GM13977 (cell line): ENCODE results near the gene CCDC177.

Source experiments
- DNase-seq: peaks from one replicate; pipeline ENCODE4 v3.0.0; 2012; ENCODE audit warnings: low spot score
- in situ Hi-C: fragments of 300-500 bp; cut with MboI; formaldehyde crosslinking; loops from one replicate; pipeline ENCODE4 v1.12.0; 2022; ENCODE audit warnings: low sequenced_read_pairs, low pct_unique_long_range_greater_than_20kb, mixed read lengths, inconsistent platforms; ENCODE audit not compliant: unreplicated experiment
- TF ChIP-seq, protein P1 (sequence below): IDR thresholded peaks from 2 replicates; pipeline ENCODE4 v1.5.1; 2012; ENCODE audit warnings: mild to moderate bottlenecking, control low read depth; ENCODE audit not compliant: insufficient read depth; ENCODE audit errors: extremely low read depth, missing control alignments

The CCDC177 gene

DNA sequence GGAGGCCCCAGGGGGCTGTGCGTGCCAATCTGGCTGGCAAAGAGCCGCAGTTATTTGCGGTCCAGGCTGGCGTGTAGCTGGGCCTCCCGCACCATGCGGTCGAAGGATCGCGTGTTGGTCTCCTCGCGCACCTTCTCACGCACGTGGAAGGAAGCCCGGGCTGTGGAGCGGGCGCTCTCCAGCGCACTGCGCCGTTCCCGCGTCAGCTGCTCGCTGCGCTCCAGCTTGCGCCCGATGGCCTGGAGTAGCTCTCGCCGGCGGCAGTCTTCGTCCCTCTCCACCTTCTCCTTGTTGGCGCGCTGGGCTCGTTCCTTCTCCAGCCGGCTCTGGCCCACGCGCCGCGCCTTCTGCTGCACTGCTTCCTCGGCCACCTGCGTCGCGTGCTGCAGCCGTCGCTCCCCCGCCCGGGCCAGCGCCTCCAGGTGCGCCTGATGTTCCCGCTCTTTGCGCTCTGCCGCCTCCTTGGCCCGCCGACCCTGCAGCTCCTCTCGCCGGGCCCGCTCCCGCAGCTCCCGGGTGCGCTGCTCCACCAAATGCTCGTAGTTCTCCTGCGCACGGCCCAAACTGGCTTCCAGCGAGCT is 3.1 kb downstream of the CCDC177 start:
- DNase-seq: no peak
- in situ Hi-C loops: no loop called here
- TF ChIP-seq, protein P1, sequence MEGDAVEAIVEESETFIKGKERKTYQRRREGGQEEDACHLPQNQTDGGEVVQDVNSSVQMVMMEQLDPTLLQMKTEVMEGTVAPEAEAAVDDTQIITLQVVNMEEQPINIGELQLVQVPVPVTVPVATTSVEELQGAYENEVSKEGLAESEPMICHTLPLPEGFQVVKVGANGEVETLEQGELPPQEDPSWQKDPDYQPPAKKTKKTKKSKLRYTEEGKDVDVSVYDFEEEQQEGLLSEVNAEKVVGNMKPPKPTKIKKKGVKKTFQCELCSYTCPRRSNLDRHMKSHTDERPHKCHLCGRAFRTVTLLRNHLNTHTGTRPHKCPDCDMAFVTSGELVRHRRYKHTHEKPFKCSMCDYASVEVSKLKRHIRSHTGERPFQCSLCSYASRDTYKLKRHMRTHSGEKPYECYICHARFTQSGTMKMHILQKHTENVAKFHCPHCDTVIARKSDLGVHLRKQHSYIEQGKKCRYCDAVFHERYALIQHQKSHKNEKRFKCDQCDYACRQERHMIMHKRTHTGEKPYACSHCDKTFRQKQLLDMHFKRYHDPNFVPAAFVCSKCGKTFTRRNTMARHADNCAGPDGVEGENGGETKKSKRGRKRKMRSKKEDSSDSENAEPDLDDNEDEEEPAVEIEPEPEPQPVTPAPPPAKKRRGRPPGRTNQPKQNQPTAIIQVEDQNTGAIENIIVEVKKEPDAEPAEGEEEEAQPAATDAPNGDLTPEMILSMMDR: no peak

DNA sequence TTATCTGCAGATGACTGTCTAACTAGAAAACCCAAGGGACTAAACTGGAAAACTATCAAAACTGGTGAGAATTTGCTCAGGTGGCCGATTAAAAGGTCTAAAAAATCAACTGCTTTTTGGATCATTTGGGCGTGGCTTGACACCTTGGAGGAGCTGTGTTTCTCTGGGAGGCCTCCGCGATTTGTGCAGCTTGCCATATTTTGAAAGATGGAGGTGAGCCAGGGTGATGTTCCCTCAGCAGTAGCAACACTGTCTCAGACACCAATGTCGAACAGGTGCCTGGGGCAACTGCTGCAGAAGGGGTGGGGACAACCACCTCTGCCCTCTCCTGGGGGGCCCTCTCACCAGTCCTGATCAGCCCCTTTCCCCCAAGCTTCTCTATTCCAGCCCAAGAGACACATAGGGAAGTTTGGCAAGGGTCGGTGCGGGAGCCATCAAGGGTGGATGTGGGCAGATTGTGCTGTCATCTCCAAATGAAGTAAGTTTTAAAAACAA is 3.8 kb downstream of the CCDC177 start:
- in situ Hi-C loops: no loop called here
- no peak for DNase-seq
- TF ChIP-seq, protein P1: no peak

GRCh38 chr14:69569859-69570258 is 4.8 kb downstream of the CCDC177 start:
- DNase-seq: no peak
- in situ Hi-C loops: no loop called here
- TF ChIP-seq, protein P1: no peak

DNA sequence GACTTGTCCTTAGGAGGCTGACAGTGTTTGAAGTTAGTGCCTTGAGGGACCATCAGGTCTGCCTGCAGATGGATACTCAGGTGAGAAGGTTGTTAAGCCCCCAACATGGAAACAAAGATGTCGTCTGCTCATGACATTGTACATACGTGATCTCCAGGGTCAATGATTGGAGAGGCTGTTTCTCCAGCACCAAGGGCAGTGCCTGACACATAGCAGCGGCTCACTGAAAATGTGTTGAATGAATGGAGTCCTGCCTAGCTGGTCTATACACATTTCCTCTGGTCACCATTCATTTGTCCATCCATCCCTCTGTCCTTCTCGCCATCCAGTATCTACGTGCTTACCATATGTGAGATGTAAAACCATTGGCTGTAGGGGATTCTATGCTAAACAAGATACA is 7.1 kb downstream of the CCDC177 start:
- TF ChIP-seq, protein P1: no peak
- no peak for DNase-seq
- in situ Hi-C loops: no loop called here

GRCh38 chr14:69561893-69562292 is 12.8 kb downstream of the CCDC177 start:
- TF ChIP-seq, protein P1: no peak
- DNase-seq: no peak
- in situ Hi-C loops: no loop called here

- DNase-seq: no peak
- in situ Hi-C loops: no loop called here
- TF ChIP-seq, protein P1: no peak
Observed at GRCh38 chr14:69560826-69561225, 13.8 kb downstream of the CCDC177 start.
